Liver (tissue), 10 donors: ENCODE data around the gene CCM2L. TPM values are rescaled to one million over a fixed set of nuclear protein-coding genes. Genes with fewer than 3 reads are reported as not detected.

Experiments
- DNase-seq: peaks from one replicate; pipeline ENCODE4 v3.0.0-alpha.2; 2017; ENCODE audit warnings: low spot score
- H3K27ac ChIP-seq, 2 donors: one replicate each; pipeline ENCODE4 v1.7.0; 2013; ENCODE audit warnings: inconsistent platforms in 2 of 2, low read length in 2 of 2, control low read depth in 1 of 2, low read depth in 1 of 2, mild to moderate bottlenecking in 1 of 2
- H3K27me3 ChIP-seq, 4 donors: one replicate each; pipeline versions ENCODE4 v1.6.1 to v1.7.0; 2013; ENCODE audit warnings: low read length in 3 of 4, inconsistent platforms in 1 of 4, mild to moderate bottlenecking in 1 of 4, moderate library complexity in 1 of 4; ENCODE audit not compliant: control insufficient read depth in 4 of 4, insufficient read depth in 4 of 4
- H3K36me3 ChIP-seq, 4 donors: one replicate each; pipeline versions ENCODE4 v1.6.1 to v1.7.0; 2013; ENCODE audit warnings: low read length in 3 of 4, mild to moderate bottlenecking in 3 of 4, low read depth in 1 of 4, moderate library complexity in 1 of 4; ENCODE audit not compliant: control insufficient read depth in 4 of 4, insufficient read depth in 3 of 4
- H3K4me1 ChIP-seq, 4 donors: one replicate each; pipeline versions ENCODE4 v1.6.1 to v1.7.0; 2013; ENCODE audit warnings: low read length in 3 of 4, mild to moderate bottlenecking in 3 of 4, moderate library complexity in 1 of 4; ENCODE audit not compliant: control insufficient read depth in 4 of 4, insufficient read depth in 4 of 4
- H3K4me3 ChIP-seq, 3 donors: one replicate each; pipeline versions ENCODE4 v1.6.1 to v1.7.0; 2013; ENCODE audit warnings: low read length in 3 of 3, control low read depth in 1 of 3, low read depth in 1 of 3, mild to moderate bottlenecking in 1 of 3
- H3K9ac ChIP-seq, 2 donors: one replicate each; pipeline ENCODE4 v1.7.0; 2013; ENCODE audit warnings: low read length in 2 of 2, mild to moderate bottlenecking in 2 of 2, moderate library complexity in 2 of 2, control low read depth in 1 of 2, low read depth in 1 of 2
- H3K9me3 ChIP-seq, 4 donors: one replicate each; pipeline versions ENCODE4 v1.6.1 to v1.7.0; 2013; ENCODE audit warnings: low read length in 3 of 4; ENCODE audit not compliant: control insufficient read depth in 4 of 4
- ATF3 ChIP-seq: IDR thresholded peaks from 2 replicates; pipeline ENCODE4 v1.6.1; 2016; ENCODE audit warnings: antibody characterized with exemption
- EGR1 ChIP-seq, 2 donors: IDR thresholded peaks; 2 replicates each; pipeline ENCODE4 v1.6.1; 2016 to 2018; ENCODE audit warnings: antibody characterized with exemption in 2 of 2, low read depth in 2 of 2
- FOXA2 ChIP-seq: IDR thresholded peaks from 2 replicates; pipeline ENCODE4 v1.6.1; 2016; ENCODE audit warnings: antibody characterized with exemption
- GABPA ChIP-seq, 2 donors: IDR thresholded peaks in 1 of 2; conservative IDR thresholded peaks in 1 of 2; 2 replicates each; pipeline ENCODE4 v1.6.1; 2016; ENCODE audit warnings: antibody characterized with exemption in 2 of 2, mild to moderate bottlenecking in 1 of 2, moderate library complexity in 1 of 2
- HNF4A ChIP-seq, 2 donors: conservative IDR thresholded peaks; 2 replicates each; pipeline ENCODE4 v1.6.1; 2016; ENCODE audit warnings: antibody characterized with exemption in 2 of 2, mild to moderate bottlenecking in 2 of 2
- JUND ChIP-seq, 2 donors: IDR thresholded peaks; 2 replicates each; pipeline ENCODE4 v1.6.1; 2016; ENCODE audit warnings: antibody characterized with exemption in 2 of 2
- MAX ChIP-seq: IDR thresholded peaks from 2 replicates; pipeline ENCODE4 v1.6.1; 2016; ENCODE audit warnings: antibody characterized with exemption
- NR2F2 ChIP-seq: IDR thresholded peaks from 2 replicates; pipeline ENCODE4 v1.6.1; 2016; ENCODE audit warnings: antibody characterized with exemption
- RAD21 ChIP-seq, 2 donors: IDR thresholded peaks; 2 replicates each; pipeline ENCODE4 v1.6.1; 2016; ENCODE audit warnings: antibody characterized with exemption in 2 of 2, mild to moderate bottlenecking in 2 of 2
- REST ChIP-seq: IDR thresholded peaks from 2 replicates; pipeline ENCODE4 v1.6.1; 2016; ENCODE audit warnings: antibody characterized with exemption, mild to moderate bottlenecking
- RXRA ChIP-seq, 2 donors: IDR thresholded peaks; 2 replicates each; pipeline ENCODE4 v1.6.1; 2017 to 2018; ENCODE audit warnings: antibody characterized with exemption in 2 of 2, mild to moderate bottlenecking in 1 of 2
- SP1 ChIP-seq: IDR thresholded peaks from 2 replicates; pipeline ENCODE4 v1.6.1; 2018; ENCODE audit warnings: antibody characterized with exemption, mild to moderate bottlenecking
- TAF1 ChIP-seq: conservative IDR thresholded peaks from 2 replicates; pipeline ENCODE4 v1.6.1; 2016; ENCODE audit warnings: antibody characterized with exemption, mild to moderate bottlenecking
- YY1 ChIP-seq: IDR thresholded peaks from 2 replicates; pipeline ENCODE4 v1.6.1; 2016; ENCODE audit warnings: antibody characterized with exemption, mild to moderate bottlenecking
- WGBS: extraction: QIAGEN DNeasy Blood & Tissue Kit; methylation state at CpG from one replicate; pipeline ENCODE4 v1.1.7; 2013; 5-methylcytosine and 5-hydroxymethylcytosine counted together
- polyA plus RNA-seq, 2 donors: library from polyadenylated mRNA; stranded (reverse) in 1 of 2; unstranded in 1 of 2; fragments of 200-250 nt in 1 of 2; fragments of >200 nt in 1 of 2; fragmentation: Nextera tagmentation in 1 of 2; extraction: Ambion mirVana in 1 of 2; gene quantifications; one replicate each; pipeline versions ENCODE4 v1.2.1 to v1.2.3, GENCODE V29; 2013 to 2015
- small RNA-seq: library from RNA; depleted of rRNA; stranded (forward); fragments of <200 nt; gene quantifications from one replicate; pipeline ENCODE3, GENCODE V24; 2014
- total RNA-seq, 2 donors: library from RNA; depleted of rRNA; stranded (reverse); fragments of >200 nt; gene quantifications; one replicate each; pipeline ENCODE4 v1.2.3, GENCODE V29; 2014
- TF ChIP-seq, protein P1 (sequence below): IDR thresholded peaks from 2 replicates; pipeline ENCODE4 v1.6.1; 2016; ENCODE audit warnings: antibody characterized with exemption
- TF ChIP-seq, protein P2 (sequence below): fragments of 150-350 bp; IDR thresholded peaks from 2 replicates; pipeline ENCODE4 v1.5.1; 2017; ENCODE audit warnings: improper control_type of control experiment, low read depth, low read length; ENCODE audit not compliant: missing input control
- donor health status: healthy.
- donor health status: healthy.
- donor health status: healthy.
- donor health status: healthy.
- donor health status: healthy.

The CCM2L gene
- total and polyA plus RNA-seq, 4 donors: 0.31 to 2.1 (median 1.2) TPM

DNA sequence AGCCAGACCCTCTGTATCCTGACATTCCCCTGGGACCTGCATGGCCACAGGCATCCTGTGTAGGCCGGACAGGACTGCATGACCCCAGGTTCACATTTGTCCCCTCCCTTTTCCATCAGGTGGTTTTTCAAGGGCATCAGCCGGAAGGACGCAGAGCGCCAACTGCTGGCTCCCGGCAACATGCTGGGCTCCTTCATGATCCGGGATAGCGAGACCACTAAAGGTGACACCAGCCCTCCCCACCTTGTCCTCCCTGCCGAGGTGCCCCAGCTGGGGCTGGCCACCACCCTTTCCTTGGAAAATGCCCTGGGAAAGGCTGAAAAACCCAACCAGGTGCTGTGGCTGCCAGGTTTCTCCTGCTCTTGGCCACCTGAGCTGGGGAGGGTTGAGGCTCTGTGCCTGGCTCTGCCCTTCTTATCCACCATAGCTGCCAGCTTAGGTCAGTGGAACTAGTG, 69.4 kb downstream of the CCM2L start:
- H3K9ac ChIP-seq: no peak overlapping the region
- H3K4me3 ChIP-seq: no peak overlapping the region
- H3K36me3 ChIP-seq: no peaks in the 10 kb centered on the region
- no peak for TF ChIP-seq HNF4A (conservative IDR thresholded peaks at IDR 0.05)
- no peak for TF ChIP-seq NR2F2
- TF ChIP-seq, protein P1, sequence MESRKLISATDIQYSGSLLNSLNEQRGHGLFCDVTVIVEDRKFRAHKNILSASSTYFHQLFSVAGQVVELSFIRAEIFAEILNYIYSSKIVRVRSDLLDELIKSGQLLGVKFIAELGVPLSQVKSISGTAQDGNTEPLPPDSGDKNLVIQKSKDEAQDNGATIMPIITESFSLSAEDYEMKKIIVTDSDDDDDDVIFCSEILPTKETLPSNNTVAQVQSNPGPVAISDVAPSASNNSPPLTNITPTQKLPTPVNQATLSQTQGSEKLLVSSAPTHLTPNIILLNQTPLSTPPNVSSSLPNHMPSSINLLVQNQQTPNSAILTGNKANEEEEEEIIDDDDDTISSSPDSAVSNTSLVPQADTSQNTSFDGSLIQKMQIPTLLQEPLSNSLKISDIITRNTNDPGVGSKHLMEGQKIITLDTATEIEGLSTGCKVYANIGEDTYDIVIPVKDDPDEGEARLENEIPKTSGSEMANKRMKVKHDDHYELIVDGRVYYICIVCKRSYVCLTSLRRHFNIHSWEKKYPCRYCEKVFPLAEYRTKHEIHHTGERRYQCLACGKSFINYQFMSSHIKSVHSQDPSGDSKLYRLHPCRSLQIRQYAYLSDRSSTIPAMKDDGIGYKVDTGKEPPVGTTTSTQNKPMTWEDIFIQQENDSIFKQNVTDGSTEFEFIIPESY: no peak
- no peak for TF ChIP-seq MAX
- TF ChIP-seq RXRA (IDR thresholded peaks at IDR 0.05): no peak
- no peak for TF ChIP-seq JUND (IDR thresholded peaks at IDR 0.05)
- TF ChIP-seq ATF3: no peak
- TF ChIP-seq, protein P2, sequence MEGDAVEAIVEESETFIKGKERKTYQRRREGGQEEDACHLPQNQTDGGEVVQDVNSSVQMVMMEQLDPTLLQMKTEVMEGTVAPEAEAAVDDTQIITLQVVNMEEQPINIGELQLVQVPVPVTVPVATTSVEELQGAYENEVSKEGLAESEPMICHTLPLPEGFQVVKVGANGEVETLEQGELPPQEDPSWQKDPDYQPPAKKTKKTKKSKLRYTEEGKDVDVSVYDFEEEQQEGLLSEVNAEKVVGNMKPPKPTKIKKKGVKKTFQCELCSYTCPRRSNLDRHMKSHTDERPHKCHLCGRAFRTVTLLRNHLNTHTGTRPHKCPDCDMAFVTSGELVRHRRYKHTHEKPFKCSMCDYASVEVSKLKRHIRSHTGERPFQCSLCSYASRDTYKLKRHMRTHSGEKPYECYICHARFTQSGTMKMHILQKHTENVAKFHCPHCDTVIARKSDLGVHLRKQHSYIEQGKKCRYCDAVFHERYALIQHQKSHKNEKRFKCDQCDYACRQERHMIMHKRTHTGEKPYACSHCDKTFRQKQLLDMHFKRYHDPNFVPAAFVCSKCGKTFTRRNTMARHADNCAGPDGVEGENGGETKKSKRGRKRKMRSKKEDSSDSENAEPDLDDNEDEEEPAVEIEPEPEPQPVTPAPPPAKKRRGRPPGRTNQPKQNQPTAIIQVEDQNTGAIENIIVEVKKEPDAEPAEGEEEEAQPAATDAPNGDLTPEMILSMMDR: no peak
- no peak for TF ChIP-seq YY1
- no peak for TF ChIP-seq SP1
- TF ChIP-seq GABPA (IDR thresholded peaks at IDR 0.05 in 1 of 2, conservative IDR thresholded peaks at IDR 0.05 in 1 of 2): no peak
- TF ChIP-seq FOXA2: no peak
- TF ChIP-seq REST: no peak
- TF ChIP-seq EGR1 (IDR thresholded peaks at IDR 0.05; ENCODE audit: low read depth in 2 of 2): no peak
- no peak for TF ChIP-seq RAD21 (IDR thresholded peaks at IDR 0.05)
- no peaks in the 10 kb centered on the region for H3K4me1 ChIP-seq
- H3K9me3 ChIP-seq: no peaks in the 10 kb centered on the region
- peaks cover 0 to 4% (median 0%) of the 10 kb centered on the region in 4 donors for H3K27me3 ChIP-seq
- DNase-seq: no peak
- WGBS: 67% methylated on average over 8 of the region's 8 CpGs
- no peak overlapping the region for H3K27ac ChIP-seq

GRCh38 chr20:32080783-32081182, 70.5 kb downstream of the CCM2L start:
- Histone ChIP-seq H3K4me3 (no peak overlapping the region), H3K9ac (no peak overlapping the region), H3K9me3 (no peaks in the 10 kb centered on the region), H3K27ac (no peak overlapping the region), H3K36me3 (no peaks in the 10 kb centered on the region), H3K27me3 (peaks cover 0 to 4% (median 0%) of the 10 kb centered on the region in 4 donors), H3K4me1 (no peaks in the 10 kb centered on the region)
- DNase-seq: no peak
- TF ChIP-seq TAF1 (no peak), JUND (IDR thresholded peaks at IDR 0.05) (no peak), RAD21 (IDR thresholded peaks at IDR 0.05) (no peak)
- WGBS: 87% methylated on average over 3 of the region's 3 CpGs

Small RNAs within 50 kb of the gene (small RNA-seq; reads per million reads assigned to genes)
- 0.07 reads per million for gene RNA5SP481
- gene RNA5SP482: not detected

Other genes starting within 250 kb of the CCM2L start
- under 1 TPM in 1 of 2 donors, not detected in 1; 0.19 TPM for gene MYLK2, start 191.1 kb upstream of the CCM2L start, total RNA-seq
- gene MYLK2, start 191.1 kb upstream of the CCM2L start, polyA plus RNA-seq: under 1 TPM in 1 of 2 donors, not detected in 1; 0.08 TPM
- gene FOXS1, start 164.8 kb upstream of the CCM2L start, total RNA-seq: under 1 TPM; 0.25 to 0.51 TPM
- under 1 TPM; 0.21 to 0.31 TPM for gene FOXS1, start 164.8 kb upstream of the CCM2L start, polyA plus RNA-seq
- gene DUSP15, start 139.9 kb upstream of the CCM2L start, total RNA-seq: under 1 TPM; 0.42 to 0.61 TPM
- under 1 TPM in 1 of 2 donors, not detected in 1; 0.35 TPM for gene DUSP15, start 139.9 kb upstream of the CCM2L start, polyA plus RNA-seq
- gene TTLL9, start 139.8 kb upstream of the CCM2L start, total RNA-seq: under 1 TPM in 1 of 2 donors, not detected in 1; 0.08 TPM
- under 1 TPM in 1 of 2 donors, not detected in 1; 0.06 TPM for gene TTLL9, start 139.8 kb upstream of the CCM2L start, polyA plus RNA-seq
- 1 to 10 TPM; 2.2 to 3.4 TPM for gene PDRG1, start 58.4 kb upstream of the CCM2L start, total RNA-seq
- gene PDRG1, start 58.4 kb upstream of the CCM2L start, polyA plus RNA-seq: 1 to 10 TPM; 3.8 to 8.0 TPM
- gene XKR7, start 42.3 kb upstream of the CCM2L start, total RNA-seq: under 1 TPM; under 0.01 to 0.05 TPM
- gene XKR7, start 42.3 kb upstream of the CCM2L start, polyA plus RNA-seq: not detected
- gene HCK, start 41.8 kb downstream of the CCM2L start, total RNA-seq: 10 to 100 TPM; 12.8 to 20.6 TPM
- 1 to 10 TPM; 1.8 to 7.7 TPM for gene HCK, start 41.8 kb downstream of the CCM2L start, polyA plus RNA-seq
- 10 to 100 TPM; 20.7 to 23.8 TPM for gene TM9SF4, start 99.3 kb downstream of the CCM2L start, total RNA-seq
- 10 to 100 TPM; 15.9 to 26.2 TPM for gene TM9SF4, start 99.3 kb downstream of the CCM2L start, polyA plus RNA-seq
- gene PLAGL2, start 197.3 kb downstream of the CCM2L start, total RNA-seq: 1 to 10 TPM; 1.8 to 7.2 TPM
- gene PLAGL2, start 197.3 kb downstream of the CCM2L start, polyA plus RNA-seq: 1 to 10 TPM; 1.3 to 1.5 TPM
- 10 to 100 TPM; 25.7 to 43.3 TPM for gene POFUT1, start 197.4 kb downstream of the CCM2L start, total RNA-seq
- 10 to 100 TPM; 14.6 to 23.8 TPM for gene POFUT1, start 197.4 kb downstream of the CCM2L start, polyA plus RNA-seq